Activated naive CD4-positive, alpha-beta T cell treated with anti-CD3 and anti-CD28 coated beads, Interleukin-2, amount 10 ng/mL, durations not matched to agents 7 days and 5 days (primary cell): Measurements from ENCODE around the gene IL27RA.

Source experiments
- CTCF ChIA-PET: fragments of 350-600 bp; sonication (Branson Sonifier 250); formaldehyde crosslinking; loops from one replicate; lab custom pipeline; 2021; ENCODE audit warnings: antibody characterized with exemption; lab: Charles Lee
- DNase-seq: peaks from one replicate; pipeline ENCODE4 v3.0.0-alpha.2; 2020
- H3K27ac Mint-ChIP-seq: one replicate; pipeline ENCODE4 v1.8.0; 2021; ENCODE audit warnings: mild to moderate bottlenecking, moderate library complexity, mixed read lengths
- H3K27me3 Mint-ChIP-seq: one replicate; pipeline ENCODE4 v1.8.0; 2021; ENCODE audit warnings: mild to moderate bottlenecking, mixed read lengths
- H3K36me3 Mint-ChIP-seq: one replicate; pipeline ENCODE4 v1.8.0; 2021; ENCODE audit warnings: mixed read lengths
- H3K4me1 Mint-ChIP-seq: one replicate; pipeline ENCODE4 v1.8.0; 2021; ENCODE audit warnings: mixed read lengths
- H3K4me3 Mint-ChIP-seq: one replicate; pipeline ENCODE4 v1.8.0; 2021; ENCODE audit warnings: mild to moderate bottlenecking, moderate library complexity, mixed read lengths
- H3K9me3 Mint-ChIP-seq: one replicate; pipeline ENCODE4 v1.8.0; 2021; ENCODE audit warnings: mixed read lengths

The IL27RA gene

GRCh38 chr19:14062558-14062855 lies 30.9 kb downstream of the IL27RA start:
- Mint-ChIP-seq H3K27me3 (peaks cover 62% of the 10 kb centered on the region), H3K4me3 (no peak overlapping the region), H3K27ac (no peak overlapping the region), H3K9me3 (no peaks in the 10 kb centered on the region), H3K4me1 (peaks cover 17% of the 10 kb centered on the region), H3K36me3 (no peaks in the 10 kb centered on the region)
- no peak for DNase-seq
- CTCF ChIA-PET: no interaction called here

- DNase-seq: no peak
- CTCF ChIA-PET: no interaction called here
- no peaks in the 10 kb centered on the region for H3K36me3 Mint-ChIP-seq
- no peak overlapping the region for H3K4me3 Mint-ChIP-seq
- H3K9me3 Mint-ChIP-seq: no peaks in the 10 kb centered on the region
- peaks cover 12% of the 10 kb centered on the region for H3K4me1 Mint-ChIP-seq
- H3K27me3 Mint-ChIP-seq: peaks cover 57% of the 10 kb centered on the region
- H3K27ac Mint-ChIP-seq: no peak overlapping the region
These were observed 31.5 kb downstream of the IL27RA start for GRCh38 chr19:14063105-14063504.

DNA sequence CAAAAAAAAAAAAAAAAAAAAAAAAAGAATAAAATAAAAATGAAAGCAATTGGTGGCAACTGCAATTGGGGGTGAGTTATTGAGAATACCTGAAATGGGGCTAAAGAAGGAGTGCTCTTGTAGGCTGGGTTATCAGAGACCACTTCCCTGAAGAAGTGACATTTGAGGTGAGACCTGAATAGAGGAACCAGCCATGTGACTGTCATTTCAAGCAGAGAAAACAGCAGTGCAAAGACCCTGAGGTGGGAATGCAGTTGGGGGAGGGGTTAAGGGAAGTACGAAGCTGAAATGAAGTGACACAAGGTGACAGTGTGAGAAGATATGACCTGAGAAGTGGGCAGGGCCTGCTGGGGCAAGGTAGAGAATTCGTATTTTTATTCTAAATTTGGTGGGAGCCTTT lies 34.6 kb downstream of the IL27RA start:
- no peaks in the 10 kb centered on the region for H3K9me3 Mint-ChIP-seq
- no peak overlapping the region for H3K27ac Mint-ChIP-seq
- H3K4me1 Mint-ChIP-seq: peaks cover 2% of the 10 kb centered on the region
- H3K4me3 Mint-ChIP-seq: no peak overlapping the region
- CTCF ChIA-PET: no interaction called here
- peaks cover 50% of the 10 kb centered on the region for H3K27me3 Mint-ChIP-seq
- no peak for DNase-seq
- H3K36me3 Mint-ChIP-seq: no peaks in the 10 kb centered on the region

DNA sequence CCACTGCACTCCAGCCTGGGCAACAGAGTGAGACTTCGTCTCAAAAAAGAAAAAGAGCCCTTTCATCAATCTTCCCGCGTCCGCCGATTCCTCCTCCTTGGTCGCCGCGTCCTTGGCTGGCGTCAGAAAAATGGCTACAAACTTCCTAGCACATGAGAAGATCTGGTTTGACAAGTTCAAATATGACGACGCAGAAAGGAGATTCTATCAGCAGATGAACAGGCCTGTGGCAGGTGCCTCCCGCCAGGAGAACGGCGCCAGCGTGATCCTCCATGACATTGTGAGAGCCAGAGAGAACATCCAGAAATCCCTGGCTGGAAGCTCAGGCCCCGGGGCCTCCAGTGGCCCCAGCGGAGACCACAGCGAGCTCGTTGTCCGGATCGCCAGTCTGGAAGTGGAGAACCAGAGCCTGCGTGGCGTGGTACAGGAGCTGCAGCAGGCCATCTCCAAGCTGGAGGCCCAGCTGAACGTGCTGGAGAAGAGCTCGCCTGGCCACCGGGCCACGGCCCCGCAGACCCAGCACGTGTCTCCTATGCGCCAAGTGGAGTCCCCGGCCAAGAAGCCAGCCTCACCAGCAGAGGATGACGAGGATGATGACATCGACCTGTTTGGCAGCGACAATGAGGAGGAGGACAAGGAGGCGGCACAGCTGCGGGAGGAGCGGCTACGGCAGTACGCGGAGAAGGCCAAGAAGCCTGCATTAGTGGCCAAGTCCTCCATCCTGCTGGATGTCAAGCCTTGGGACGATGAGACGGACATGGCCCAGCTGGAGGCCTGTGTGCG lies 38.9 kb downstream of the IL27RA start:
- Mint-ChIP-seq H3K9me3 (no peaks in the 10 kb centered on the region), H3K4me1 (peaks cover 25% of the 10 kb centered on the region), H3K4me3 (no peak overlapping the region), H3K27me3 (peaks cover 71% of the 10 kb centered on the region), H3K36me3 (no peaks in the 10 kb centered on the region), H3K27ac (no peak overlapping the region)
- DNase-seq: no peak
- CTCF ChIA-PET: interaction anchor here (1.2 to 6.7 kb wide), 5 partner anchors 12 to 195 kb away, joined by 3 to 70 read pairs (median 6); no protein-coding TSS in a partner anchor

- Mint-ChIP-seq H3K27me3 (peaks cover 59% of the 10 kb centered on the region), H3K4me3 (peak within 1 kb of the TSS; percentile 91), H3K27ac (peak within 1 kb of the TSS; percentile 85), H3K9me3 (no peaks in the 10 kb centered on the region), H3K4me1 (peaks cover 32% of the 10 kb centered on the region), H3K36me3 (no peaks in the 10 kb centered on the region)
- peak; percentile 54 for DNase-seq
- CTCF ChIA-PET: interaction anchor here (0.7 to 6.7 kb wide), 13 partner anchors 9 to 197 kb away, joined by 3 to 70 read pairs (median 5); partner anchors contain the start of genes ASF1B and IL27RA
These were observed 41.1 kb downstream of the IL27RA start, which contains the start of gene MISP3 for GRCh38 chr19:14072535-14073260. MISP3 (plus strand) TSS chr19:14072786; CDS start chr19:14073310, 524 bp downstream.

DNA sequence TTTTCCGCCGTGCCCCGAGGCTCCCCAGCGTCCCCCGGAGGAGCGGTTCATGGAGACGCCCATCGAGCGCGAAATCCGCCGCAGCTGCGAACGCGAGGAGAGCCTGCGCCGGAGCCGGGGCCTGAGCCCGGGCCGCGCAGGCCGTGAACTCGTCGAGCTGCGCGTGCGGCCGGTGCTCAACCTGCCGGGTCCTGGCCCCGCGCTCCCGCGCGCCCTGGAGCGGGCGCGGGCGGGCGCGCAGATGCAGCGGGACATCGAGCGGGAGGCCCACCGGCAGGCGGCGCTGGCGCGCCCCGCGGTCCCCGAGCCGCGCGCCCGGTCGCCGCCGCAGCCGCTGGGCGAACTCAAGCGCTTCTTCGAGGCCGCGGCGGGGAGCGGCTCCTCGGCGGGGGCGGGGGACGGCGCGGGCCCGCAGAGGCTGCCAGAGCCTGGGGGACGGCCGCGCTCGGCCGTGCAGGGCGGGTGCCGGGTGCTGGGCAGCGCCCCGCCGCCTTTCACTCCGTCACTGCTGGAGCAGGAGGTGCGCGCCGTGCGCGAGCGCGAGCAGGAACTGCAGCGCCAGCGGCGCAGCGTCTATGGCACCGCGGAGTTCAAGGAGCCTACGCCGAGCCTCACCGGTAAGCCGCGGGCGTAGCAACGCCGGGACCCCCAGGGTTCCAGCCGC lies 41.8 kb downstream of the IL27RA start:
- Mint-ChIP-seq H3K4me3 (peak overlapping the region; percentile 91), H3K36me3 (no peaks in the 10 kb centered on the region), H3K4me1 (peaks cover 32% of the 10 kb centered on the region), H3K27me3 (peaks cover 59% of the 10 kb centered on the region), H3K9me3 (no peaks in the 10 kb centered on the region), H3K27ac (peak overlapping the region; percentile 85)
- CTCF ChIA-PET: interaction anchor here (0.9 to 6.7 kb wide), 15 partner anchors 8 to 201 kb away, joined by 3 to 70 read pairs (median 4); partner anchors contain the start of gene ASF1B
- peak; percentile 81 for DNase-seq

DNA sequence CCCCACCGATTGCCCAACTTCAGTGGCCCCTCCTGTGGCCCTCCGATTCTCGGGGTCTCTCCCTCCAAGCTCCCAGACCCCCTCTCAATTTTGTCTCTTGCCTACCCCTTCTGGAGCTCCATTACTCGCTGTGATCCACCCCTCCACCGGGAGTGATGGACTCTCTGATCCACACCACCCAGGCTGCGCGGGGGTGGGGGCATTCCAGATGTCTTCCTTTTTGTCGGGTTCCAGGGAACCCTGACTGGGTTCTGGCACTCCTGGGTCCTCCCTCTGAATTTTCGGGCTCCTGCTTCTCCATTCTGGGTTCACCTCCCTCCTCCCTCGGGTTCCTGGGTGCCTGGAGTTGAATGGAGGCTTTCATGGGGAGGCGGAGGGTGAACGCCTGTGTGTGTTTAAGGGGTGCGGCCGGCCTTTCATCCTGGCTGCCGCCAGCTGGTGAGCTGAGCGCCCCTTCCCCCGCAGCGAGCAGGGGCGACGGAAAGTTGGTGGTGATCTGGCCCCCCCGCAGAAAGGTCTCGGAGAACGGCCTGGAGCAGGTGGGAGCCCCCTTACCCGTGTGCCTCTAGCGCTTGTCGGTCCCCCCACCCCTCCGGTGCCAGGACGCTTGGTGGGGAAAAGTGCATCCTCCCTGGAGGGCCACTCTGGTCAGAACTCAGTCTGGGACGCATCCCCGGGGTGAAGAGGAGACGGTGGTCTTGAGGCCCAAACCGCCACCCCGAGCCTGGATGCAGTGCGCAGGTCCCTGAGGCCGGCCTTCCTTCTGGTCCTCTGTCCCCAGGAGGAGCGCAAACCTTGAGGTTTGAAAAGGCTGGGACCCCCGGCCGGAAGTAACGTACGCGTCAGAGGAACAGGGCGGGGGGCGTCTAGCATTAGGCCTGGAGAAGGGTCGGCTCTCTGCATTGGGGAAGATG lies 42.6 kb downstream of the IL27RA start:
- peak; percentile 43 for DNase-seq
- peaks cover 32% of the 10 kb centered on the region for H3K4me1 Mint-ChIP-seq
- peak overlapping the region; percentile 91 for H3K4me3 Mint-ChIP-seq
- H3K27me3 Mint-ChIP-seq: peaks cover 56% of the 10 kb centered on the region
- H3K36me3 Mint-ChIP-seq: no peaks in the 10 kb centered on the region
- no peaks in the 10 kb centered on the region for H3K9me3 Mint-ChIP-seq
- CTCF ChIA-PET: interaction anchor here (0.9 to 6.7 kb wide), 12 partner anchors 8 to 202 kb away, joined by 3 to 70 read pairs (median 5); partner anchors contain the start of gene ASF1B
- peak overlapping the region; percentile 85 for H3K27ac Mint-ChIP-seq

GRCh38 chr19:14078411-14078810 lies 46.8 kb downstream of the IL27RA start:
- peaks cover 49% of the 10 kb centered on the region for H3K4me1 Mint-ChIP-seq
- no peak overlapping the region for H3K4me3 Mint-ChIP-seq
- H3K9me3 Mint-ChIP-seq: no peaks in the 10 kb centered on the region
- H3K27ac Mint-ChIP-seq: peak overlapping the region; percentile 42
- H3K27me3 Mint-ChIP-seq: peaks cover 16% of the 10 kb centered on the region
- CTCF ChIA-PET: interaction anchor here (0.6 to 2.7 kb wide), 5 partner anchors 10 to 197 kb away, joined by 3 to 13 read pairs (median 3); no protein-coding TSS in a partner anchor
- H3K36me3 Mint-ChIP-seq: no peaks in the 10 kb centered on the region
- DNase-seq: no peak

DNA sequence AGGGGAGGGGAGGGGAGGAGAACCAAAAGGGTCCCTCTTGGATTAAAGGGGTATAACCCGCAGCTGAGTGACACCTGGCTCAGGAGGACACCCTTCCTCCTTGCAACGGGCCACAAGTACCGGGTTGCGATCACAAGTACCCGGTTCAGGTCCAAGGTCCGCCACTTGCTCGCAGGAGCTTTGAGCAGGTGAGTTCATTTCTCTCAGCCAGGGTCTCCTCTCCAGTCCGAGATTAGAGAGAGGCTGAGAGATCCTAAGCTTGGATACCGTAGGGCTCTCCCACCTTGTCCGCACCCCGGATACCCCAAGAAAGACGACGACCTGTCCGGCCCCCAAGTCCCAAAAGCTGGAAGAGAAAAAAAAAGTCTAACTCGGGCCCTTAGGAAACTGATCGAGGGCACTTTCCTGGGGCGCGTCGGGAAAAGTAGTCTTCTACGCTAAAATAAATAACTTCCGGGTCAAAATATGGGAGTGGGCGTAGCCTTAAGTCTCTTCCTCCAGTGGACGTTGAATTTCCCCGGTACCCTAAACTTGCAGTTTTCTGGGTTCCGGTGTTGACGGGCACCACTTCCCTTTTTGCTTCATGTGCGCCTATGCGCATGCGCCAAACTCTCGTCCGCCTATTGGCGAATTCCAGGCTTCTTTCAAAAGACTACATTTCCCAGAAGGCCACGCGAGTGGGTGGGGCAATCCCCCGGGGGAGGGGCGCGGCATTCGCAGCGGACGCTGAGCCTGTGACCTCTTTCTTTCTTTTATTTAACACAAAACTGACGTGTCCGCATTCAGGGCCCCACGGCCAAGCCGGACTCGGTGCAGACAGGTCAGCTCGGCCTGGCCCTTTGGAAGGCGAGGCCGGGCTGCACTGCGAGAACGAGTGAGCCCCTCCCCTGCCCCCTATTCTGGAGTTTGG lies 49.6 kb downstream of the IL27RA start:
- Mint-ChIP-seq H3K4me1 (peaks cover 30% of the 10 kb centered on the region), H3K9me3 (no peaks in the 10 kb centered on the region), H3K27me3 (no peaks in the 10 kb centered on the region), H3K36me3 (no peaks in the 10 kb centered on the region), H3K4me3 (peak overlapping the region; percentile 81), H3K27ac (peak overlapping the region; percentile 86)
- CTCF ChIA-PET: interaction anchor here (0.6 to 2.6 kb wide), 8 partner anchors 8 to 202 kb away, joined by 3 to 10 read pairs (median 4); partner anchors contain the start of genes ASF1B and MISP3
- DNase-seq: peak; percentile 99

- CTCF ChIA-PET: interaction anchor here (0.9 to 2.6 kb wide), 5 partner anchors 9 to 55 kb away, joined by 3 to 10 read pairs (median 4); partner anchors contain the start of genes ASF1B and MISP3
- H3K36me3 Mint-ChIP-seq: no peaks in the 10 kb centered on the region
- DNase-seq: peak; percentile 52
- H3K4me3 Mint-ChIP-seq: peak overlapping the region; percentile 81
- H3K27ac Mint-ChIP-seq: peak overlapping the region; percentile 86
- H3K4me1 Mint-ChIP-seq: peaks cover 28% of the 10 kb centered on the region
- H3K9me3 Mint-ChIP-seq: no peaks in the 10 kb centered on the region
- H3K27me3 Mint-ChIP-seq: no peaks in the 10 kb centered on the region
These were observed 50.5 kb downstream of the IL27RA start for GRCh38 chr19:14081797-14082674.

DNA sequence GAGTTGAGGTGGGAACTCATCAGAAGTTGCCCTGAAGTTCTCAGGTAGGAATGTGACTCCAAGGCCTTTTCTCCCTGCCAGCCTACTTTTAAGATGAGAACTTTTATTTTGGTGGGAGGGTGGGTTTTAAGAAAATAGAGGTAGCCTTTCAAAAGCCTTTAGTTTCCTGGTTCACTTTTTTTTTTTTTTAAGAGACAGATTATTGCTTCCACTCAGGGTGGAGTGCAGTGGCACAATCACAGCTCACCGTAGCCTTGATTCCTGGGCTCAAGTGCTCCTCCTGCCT lies 51.1 kb downstream of the IL27RA start:
- no peak for DNase-seq
- H3K27me3 Mint-ChIP-seq: no peaks in the 10 kb centered on the region
- peaks cover 3% of the 10 kb centered on the region for H3K36me3 Mint-ChIP-seq
- no peak overlapping the region for H3K27ac Mint-ChIP-seq
- CTCF ChIA-PET: interaction anchor here (1.0 to 1.6 kb wide), 2 partner anchors 10 to 26 kb away, joined by 4 to 10 read pairs; partner anchors contain the start of gene MISP3
- H3K9me3 Mint-ChIP-seq: no peaks in the 10 kb centered on the region
- peaks cover 25% of the 10 kb centered on the region for H3K4me1 Mint-ChIP-seq
- peak overlapping the region; percentile 81 for H3K4me3 Mint-ChIP-seq
